OCI-LY3 (cell line): ENCODE results near the gene ATP11C.

Experiments used
- CTCF ChIP-seq: fragments of 200-600, 300-600 bp; sonication (generic); IDR thresholded peaks from 2 replicates; pipeline ENCODE4 v1.5.1; 2014; ENCODE audit warnings: antibody characterized with exemption, low read length, low read depth
- EZH2phosphoT487 ChIP-seq: fragments of 200-600 bp; shearing (Covaris generic); IDR thresholded peaks from 2 replicates; pipeline ENCODE4 v1.6.1; 2018; ENCODE audit warnings: antibody characterized with exemption, mixed run types, low read depth

GRCh38 chrX:139969286-139969685 lies 36.4 kb upstream of the ATP11C start:
- TF ChIP-seq CTCF (no peak), EZH2phosphoT487 (no peak)
